Neural progenitor cell (in vitro differentiated cells): ENCODE results near the gene LRFN4.

ENCODE experiments used
- CTCF ChIP-seq: fragments of 200-600 bp; sonication (generic); IDR thresholded peaks from 2 replicates; pipeline ENCODE4 v1.5.1; 2017; ENCODE audit warnings: antibody characterized with exemption, mild to moderate bottlenecking
- EZH2 ChIP-seq: fragments of 200-600 bp; sonication (generic); IDR thresholded peaks from 2 replicates; pipeline ENCODE4 v1.6.1; 2017; ENCODE audit warnings: antibody characterized with exemption, mild to moderate bottlenecking, moderate library complexity

GRCh38 chr11:66881927-66882452 is 25.1 kb downstream of the LRFN4 start:
- TF ChIP-seq CTCF (no peak), EZH2 (no peak)
